ENCODE measurements around the gene TSPY8.
"Not testable (repeated sequence)": the region's sequence is repeated elsewhere in the genome, so short reads cannot be mapped to it uniquely, and the experiment has no call there.

The TSPY8 gene, protein sequence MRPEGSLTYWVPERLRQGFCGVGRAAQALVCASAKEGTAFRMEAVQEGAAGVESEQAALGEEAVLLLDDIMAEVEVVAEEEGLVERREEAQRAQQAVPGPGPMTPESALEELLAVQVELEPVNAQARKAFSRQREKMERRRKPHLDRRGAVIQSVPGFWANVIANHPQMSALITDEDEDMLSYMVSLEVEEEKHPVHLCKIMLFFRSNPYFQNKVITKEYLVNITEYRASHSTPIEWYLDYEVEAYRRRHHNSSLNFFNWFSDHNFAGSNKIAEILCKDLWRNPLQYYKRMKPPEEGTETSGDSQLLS

DNA sequence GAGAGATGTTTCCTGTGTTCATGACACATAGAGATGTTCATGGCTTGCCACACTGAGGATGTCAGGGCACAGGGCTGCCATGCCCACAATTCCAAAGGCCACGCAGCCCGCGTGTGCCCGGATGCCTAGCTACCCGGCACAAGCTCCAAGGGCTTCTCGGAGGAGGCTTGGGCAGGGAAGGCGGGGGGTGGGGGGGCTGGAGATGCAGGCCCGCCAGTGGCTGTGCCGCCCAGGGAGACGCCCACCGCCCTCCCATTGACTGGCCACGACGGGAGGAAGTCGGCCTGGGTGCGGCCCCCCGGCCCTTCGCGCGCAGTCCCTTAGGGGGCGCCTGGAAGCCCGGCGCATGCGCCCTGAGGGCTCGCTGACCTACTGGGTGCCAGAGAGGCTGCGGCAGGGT, at the start of gene TSPY8:
Gene TSPY8 (plus strand): TSS at position 301 of the 400 bp plus-strand sequence. CDS start 46 bp downstream, at position 347.
- DNase-seq (ENCODE audit: low read depth, low spot score): not testable (repeated sequence)

DNA sequence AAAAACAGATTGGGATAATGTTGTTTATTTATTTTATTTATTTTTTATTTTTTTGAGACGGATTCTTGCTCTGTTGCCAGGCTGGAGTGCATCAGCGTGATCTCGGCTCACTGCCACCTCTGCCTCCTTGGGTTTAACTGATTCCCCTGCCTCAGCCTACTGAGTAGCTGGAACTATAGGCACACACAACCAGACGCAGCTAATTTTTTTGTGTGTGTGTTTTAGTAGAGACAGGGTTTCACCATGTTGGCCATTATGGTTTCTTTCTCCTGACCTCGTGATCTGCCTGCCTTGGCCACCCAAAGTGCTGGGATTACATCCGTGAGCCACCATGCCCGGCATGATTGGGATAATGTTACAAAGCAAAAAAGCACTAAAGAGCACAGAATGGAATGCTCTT, 36.6 kb upstream of the TSPY8 start:
- no peak for DNase-seq (ENCODE audit: low read depth, low spot score)

DNA sequence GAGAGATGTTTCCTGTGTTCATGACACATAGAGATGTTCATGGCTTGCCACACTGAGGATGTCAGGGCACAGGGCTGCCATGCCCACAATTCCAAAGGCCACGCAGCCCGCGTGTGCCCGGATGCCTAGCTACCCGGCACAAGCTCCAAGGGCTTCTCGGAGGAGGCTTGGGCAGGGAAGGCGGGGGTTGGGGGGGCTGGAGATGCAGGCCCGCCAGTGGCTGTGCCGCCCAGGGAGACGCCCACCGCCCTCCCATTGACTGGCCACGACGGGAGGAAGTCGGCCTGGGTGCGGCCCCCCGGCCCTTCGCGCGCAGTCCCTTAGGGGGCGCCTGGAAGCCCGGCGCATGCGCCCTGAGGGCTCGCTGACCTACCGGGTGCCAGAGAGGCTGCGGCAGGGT, 20.4 kb upstream of the TSPY8 start, which contains the start of gene TSPY4:
Gene TSPY4 (plus strand): TSS at position 301 of the 400 bp plus-strand sequence. CDS start 46 bp downstream, at position 347.
- not testable (repeated sequence) for DNase-seq (ENCODE audit: low read depth, low spot score)

DNA sequence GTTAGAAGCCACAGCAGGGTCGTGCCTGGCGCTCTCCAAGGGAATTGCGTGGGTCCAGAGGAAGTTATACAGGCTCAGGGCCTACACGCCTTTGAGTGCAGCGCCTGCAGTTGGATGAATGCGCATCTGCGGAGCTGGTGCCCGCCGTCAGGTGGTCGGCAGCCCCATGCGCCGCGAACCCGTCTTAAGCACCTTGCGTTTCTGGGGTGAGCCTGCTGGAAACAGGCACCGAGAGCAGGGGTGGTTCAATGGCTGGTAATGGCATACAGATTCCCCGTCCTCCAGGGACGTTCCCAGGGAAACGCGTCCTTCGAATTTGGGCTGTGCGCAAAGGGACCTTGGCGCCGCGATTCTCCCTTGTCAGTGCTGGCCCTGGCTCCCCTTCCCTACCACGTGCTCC, 38.9 kb downstream of the TSPY8 start:
- DNase-seq (ENCODE audit: low read depth, low spot score): not testable (repeated sequence)

DNA sequence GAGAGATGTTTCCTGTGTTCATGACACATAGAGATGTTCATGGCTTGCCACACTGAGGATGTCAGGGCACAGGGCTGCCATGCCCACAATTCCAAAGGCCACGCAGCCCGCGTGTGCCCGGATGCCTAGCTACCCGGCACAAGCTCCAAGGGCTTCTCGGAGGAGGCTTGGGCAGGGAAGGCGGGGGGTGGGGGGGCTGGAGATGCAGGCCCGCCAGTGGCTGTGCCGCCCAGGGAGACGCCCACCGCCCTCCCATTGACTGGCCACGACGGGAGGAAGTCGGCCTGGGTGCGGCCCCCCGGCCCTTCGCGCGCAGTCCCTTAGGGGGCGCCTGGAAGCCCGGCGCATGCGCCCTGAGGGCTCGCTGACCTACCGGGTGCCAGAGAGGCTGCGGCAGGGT, 40.5 kb downstream of the TSPY8 start, which contains the start of gene TSPY3:
Gene TSPY3 (plus strand): TSS at position 301 of the 400 bp plus-strand sequence. CDS start 46 bp downstream, at position 347.
- DNase-seq (ENCODE audit: low read depth, low spot score): not testable (repeated sequence)
